ENCODE data around the gene TEX44.

- TF ChIP-seq BCL6 (CRISPR knock-in tag; IDR thresholded peaks at IDR 0.05) (0 out of 2 replicates have a peak, but pooled peaks have one; percentile 12), ZNF609 (CRISPR knock-in tag; IDR thresholded peaks at IDR 0.05; ENCODE audit: borderline replicate concordance) (no peak), NFKB2 (CRISPR knock-in tag; IDR thresholded peaks at IDR 0.05; ENCODE audit: borderline replicate concordance) (no peak), ZSCAN12 (CRISPR knock-in tag; IDR thresholded peaks at IDR 0.05) (no peak), EZH2 (conservative IDR thresholded peaks at IDR 0.05; ENCODE audit: low read depth, low read length) (no peak), ZNF501 (CRISPR knock-in tag; IDR thresholded peaks at IDR 0.05) (no peak)
Observed at GRCh38 chr2:231601356-231602229, 8.9 kb downstream of the TEX44 start.
